ENCODE data around the gene MLEC. TPM values are rescaled to one million over a fixed set of nuclear protein-coding genes. Genes with fewer than 3 reads are reported as not detected.

The MLEC gene
- total and polyA plus RNA-seq, 9 of the 15 experiments (the other 6 are each of a cell fraction or from before 2014, with no cell fraction given) = 18.5 to 108 (median 57.8) TPM

DNA sequence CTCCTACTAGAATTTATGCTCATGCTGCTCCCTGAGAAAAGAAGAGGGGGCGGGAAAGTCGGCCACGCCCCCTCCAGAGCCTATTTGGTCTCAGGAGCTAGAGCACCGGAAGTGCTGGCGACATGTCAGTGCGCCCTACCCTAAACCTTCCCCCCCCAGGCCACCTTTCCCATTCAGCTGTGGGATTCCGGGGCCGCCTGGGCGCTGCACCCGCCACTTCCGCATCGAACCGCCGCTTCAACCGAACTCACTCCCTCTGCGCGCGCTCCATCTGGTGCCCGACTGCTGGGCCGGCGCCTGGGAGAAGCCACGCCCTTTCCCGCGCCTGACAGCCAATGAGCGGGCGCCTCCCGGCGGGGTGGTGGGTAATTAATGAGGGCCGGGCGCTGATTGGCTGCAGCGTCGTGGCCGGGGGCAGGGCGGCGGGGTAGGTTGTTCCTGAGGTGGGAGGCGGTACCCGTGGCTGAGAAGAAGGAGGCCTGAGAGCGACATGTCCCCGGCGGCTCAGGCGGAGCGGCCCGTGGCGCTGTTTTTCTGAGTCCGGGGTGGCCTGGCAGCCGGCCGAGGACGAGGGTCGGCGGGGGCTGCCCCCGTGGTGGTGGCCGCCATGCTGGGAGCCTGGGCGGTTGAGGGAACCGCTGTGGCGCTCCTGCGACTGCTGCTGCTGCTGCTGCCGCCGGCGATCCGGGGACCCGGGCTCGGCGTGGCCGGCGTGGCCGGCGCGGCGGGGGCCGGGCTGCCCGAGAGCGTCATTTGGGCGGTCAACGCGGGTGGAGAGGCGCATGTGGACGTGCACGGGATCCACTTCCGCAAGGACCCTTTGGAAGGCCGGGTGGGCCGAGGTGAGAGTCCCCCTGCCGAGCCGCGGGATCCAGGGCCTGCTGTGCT lies at the start of gene MLEC (continued):
- TF ChIP-seq PHF20 (IDR thresholded peaks at IDR 0.05; ENCODE audit: partially characterized antibody) (peak; percentile 86), E2F6 (IDR thresholded peaks at IDR 0.05; ENCODE audit: borderline replicate concordance in 1 of 2, extremely low read depth in 1 of 2, insufficient read depth in 1 of 2, insufficient read length in 1 of 2, low read depth in 1 of 2, low read length in 1 of 2, poor library complexity in 1 of 2, severe bottlenecking in 1 of 2) (peak in 1 of 2 experiments; percentile 52), TFAM (CRISPR knock-in tag; conservative IDR thresholded peaks at IDR 0.05) (no peak), PYGO2 (tag; IDR thresholded peaks at IDR 0.05) (no peak), FOXA1 (IDR thresholded peaks at IDR 0.05; ENCODE audit: borderline replicate concordance) (no peak), PKNOX1 (IDR thresholded peaks at IDR 0.05) (peak; percentile 82), ZBED1 (IDR thresholded peaks at IDR 0.05) (no peak), MBD2 (IDR thresholded peaks at IDR 0.05; ENCODE audit: borderline replicate concordance, low read depth) (peak; percentile 48), RAD21 (CRISPR knock-in tag; conservative IDR thresholded peaks at IDR 0.05 in 1 of 2, IDR thresholded peaks at IDR 0.05 in 1 of 2) (peak; percentile 49 to 65), ZNF232 (CRISPR knock-in tag; IDR thresholded peaks at IDR 0.05) (no peak), NR1H2 (CRISPR knock-in tag; IDR thresholded peaks at IDR 0.05) (no peak), SIX5 (IDR thresholded peaks at IDR 0.05; ENCODE audit: borderline replicate concordance in 1 of 2, insufficient read depth in 1 of 2, low read depth in 1 of 2, low read length in 2 of 2) (peak; percentile 25 to 42; a peak in 2 of 4 replicates), ZNF277 (CRISPR knock-in tag; IDR thresholded peaks at IDR 0.05; ENCODE audit: borderline replicate concordance) (no peak), MLLT1 (IDR thresholded peaks at IDR 0.05) (peak; percentile 40 to 43; a peak in 1 of 4 replicates), IFI16 (CRISPR knock-in tag; IDR thresholded peaks at IDR 0.05) (no peak), HNRNPL (IDR thresholded peaks at IDR 0.05; ENCODE audit: low read depth, low read length) (no peak)
- TF ChIP-seq, protein P1, sequence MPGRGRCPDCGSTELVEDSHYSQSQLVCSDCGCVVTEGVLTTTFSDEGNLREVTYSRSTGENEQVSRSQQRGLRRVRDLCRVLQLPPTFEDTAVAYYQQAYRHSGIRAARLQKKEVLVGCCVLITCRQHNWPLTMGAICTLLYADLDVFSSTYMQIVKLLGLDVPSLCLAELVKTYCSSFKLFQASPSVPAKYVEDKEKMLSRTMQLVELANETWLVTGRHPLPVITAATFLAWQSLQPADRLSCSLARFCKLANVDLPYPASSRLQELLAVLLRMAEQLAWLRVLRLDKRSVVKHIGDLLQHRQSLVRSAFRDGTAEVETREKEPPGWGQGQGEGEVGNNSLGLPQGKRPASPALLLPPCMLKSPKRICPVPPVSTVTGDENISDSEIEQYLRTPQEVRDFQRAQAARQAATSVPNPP (IDR thresholded peaks at IDR 0.05; ENCODE audit: borderline replicate concordance, insufficient read depth, insufficient read length) = no peak
- TF ChIP-seq, protein P2, sequence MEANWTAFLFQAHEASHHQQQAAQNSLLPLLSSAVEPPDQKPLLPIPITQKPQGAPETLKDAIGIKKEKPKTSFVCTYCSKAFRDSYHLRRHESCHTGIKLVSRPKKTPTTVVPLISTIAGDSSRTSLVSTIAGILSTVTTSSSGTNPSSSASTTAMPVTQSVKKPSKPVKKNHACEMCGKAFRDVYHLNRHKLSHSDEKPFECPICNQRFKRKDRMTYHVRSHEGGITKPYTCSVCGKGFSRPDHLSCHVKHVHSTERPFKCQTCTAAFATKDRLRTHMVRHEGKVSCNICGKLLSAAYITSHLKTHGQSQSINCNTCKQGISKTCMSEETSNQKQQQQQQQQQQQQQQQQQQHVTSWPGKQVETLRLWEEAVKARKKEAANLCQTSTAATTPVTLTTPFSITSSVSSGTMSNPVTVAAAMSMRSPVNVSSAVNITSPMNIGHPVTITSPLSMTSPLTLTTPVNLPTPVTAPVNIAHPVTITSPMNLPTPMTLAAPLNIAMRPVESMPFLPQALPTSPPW (CRISPR knock-in tag; IDR thresholded peaks at IDR 0.05) = peak; percentile 71; the same call in 1 of the 2 replicates
